ENCODE data around the gene SIKE1.
A peak's percentile ranks its signal among the peaks of the same experiment; 100 is the strongest.
"Not testable (repeated sequence)": the region's sequence is repeated elsewhere in the genome, so short reads cannot be mapped to it uniquely, and the experiment has no call there.

The SIKE1 gene

DNA sequence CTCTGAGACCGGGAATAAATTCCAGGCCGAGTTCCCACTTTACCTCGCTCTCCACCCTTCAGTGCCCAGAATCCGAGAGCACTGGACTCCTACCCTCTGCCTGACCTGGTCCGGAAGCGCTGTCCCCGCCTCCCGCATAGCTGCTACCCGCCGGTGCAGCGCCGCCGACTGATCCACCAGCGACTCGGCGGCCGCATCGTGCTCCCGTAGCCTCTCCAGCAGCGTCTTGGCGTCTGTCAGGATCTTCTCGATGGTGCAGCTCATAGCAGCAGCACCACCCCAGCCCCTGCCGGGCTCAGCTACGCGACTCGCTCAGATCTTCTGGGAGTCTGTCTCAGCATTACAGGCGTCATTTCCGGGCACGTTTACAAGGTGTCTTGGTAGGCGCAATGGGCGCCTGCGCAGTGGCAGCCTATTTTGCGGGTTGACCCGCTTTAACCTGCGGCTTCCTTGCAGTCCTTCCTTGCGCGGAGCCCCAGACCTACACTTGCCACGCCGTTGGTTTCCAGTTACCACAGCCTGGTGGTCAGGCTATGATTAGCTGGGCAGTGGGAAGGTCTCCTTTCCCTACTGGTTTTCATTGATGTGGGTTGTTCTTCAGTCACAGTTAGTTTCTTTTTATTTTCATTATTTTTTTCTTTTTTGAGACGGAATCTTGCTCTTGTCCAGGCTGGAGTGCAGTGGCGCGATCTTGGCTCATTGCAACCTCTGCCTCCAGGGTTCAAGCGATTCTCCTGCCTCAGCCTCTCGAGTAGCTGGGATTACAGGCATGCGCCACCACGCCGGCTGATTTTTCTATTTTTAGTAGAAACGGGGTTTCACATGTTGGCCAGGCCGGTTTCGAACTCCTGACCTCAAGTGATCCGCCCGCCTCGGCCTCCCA lies at the start of gene SIKE1:
SIKE1 (minus strand) TSS at position 342 of the 883 bp plus-strand sequence; CDS start at position 264, 78 bp downstream.
- DNase-seq (ENCODE audit: low read depth): peak; percentile 89

DNA sequence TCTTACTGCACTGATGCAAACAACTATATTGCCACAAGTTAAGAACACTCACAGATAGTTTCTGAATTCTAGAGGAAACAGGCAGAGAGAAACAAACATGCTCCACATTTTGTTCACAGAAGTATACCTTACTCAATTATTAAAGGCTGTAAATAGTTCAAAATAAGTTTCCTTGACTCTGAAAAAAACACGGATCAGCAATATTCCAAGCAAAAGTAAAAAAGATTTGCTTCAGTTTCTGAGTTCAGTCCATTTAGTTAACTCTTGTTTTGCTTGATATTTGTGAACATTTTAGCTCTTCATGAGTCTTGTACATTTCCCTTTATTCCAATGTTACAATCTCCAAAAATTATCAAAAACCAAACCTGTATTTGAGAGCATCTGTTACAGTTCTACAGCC lies 49.6 kb upstream of the SIKE1 start:
- DNase-seq (ENCODE audit: low read depth): not testable (repeated sequence)

DNA sequence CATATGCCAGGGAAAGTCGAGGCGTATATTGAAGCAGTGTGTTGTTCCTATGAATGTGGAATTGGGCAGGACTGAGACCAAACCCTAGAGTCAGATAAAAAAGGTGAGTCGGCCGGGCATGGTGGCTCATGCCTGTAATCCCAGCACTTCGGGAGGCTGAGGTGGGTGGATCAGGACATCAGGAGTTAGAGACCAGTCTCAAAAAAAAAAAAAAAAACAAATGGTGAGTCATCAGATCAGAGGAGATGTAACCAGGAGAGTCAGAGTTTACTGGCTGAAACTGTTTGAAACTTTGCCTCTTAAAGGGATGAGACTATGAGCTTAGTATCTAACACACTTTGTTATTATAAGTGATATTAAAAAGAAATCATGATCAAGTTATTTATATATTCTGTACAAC lies 47.8 kb upstream of the SIKE1 start:
- no peak for DNase-seq (ENCODE audit: low read depth)

DNA sequence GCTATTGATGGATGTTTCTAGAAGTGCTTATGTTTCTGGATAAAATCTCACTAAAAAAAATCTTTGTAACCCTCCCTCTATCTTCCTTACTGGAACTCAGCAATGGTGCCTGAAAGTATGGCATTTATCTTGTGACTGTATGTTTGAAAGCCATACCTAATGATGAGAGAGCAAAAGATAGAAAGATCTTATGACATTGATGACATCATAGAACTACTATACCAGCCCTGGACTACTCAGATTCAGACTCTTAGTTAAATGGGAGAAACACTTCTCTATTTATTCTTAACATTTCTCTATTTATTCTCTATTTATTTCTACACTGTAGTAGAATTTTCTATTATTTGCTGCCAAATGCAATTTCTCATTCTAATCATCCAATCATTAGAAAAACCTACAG lies 41.5 kb upstream of the SIKE1 start:
- no peak for DNase-seq (ENCODE audit: low read depth)

DNA sequence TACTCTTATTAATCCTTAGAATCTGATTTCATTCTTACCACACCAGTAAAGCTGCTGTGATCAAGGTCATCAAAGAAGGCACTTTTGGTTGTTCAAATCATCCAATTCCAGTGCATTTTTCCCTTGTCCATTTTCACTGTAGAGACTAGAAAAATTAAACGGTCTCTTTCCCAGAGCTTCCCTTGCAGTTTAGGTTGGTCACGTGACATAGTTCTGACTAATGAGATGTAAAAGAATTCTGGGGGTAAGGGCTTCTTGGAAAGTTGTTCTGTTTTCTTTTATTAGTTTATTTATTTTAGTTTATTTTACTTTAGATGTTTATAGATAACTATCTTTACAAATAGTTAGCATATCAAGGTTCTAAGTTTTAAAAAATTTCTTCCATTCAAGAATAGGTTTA lies 39.9 kb upstream of the SIKE1 start:
- no peak for DNase-seq (ENCODE audit: low read depth)

DNA sequence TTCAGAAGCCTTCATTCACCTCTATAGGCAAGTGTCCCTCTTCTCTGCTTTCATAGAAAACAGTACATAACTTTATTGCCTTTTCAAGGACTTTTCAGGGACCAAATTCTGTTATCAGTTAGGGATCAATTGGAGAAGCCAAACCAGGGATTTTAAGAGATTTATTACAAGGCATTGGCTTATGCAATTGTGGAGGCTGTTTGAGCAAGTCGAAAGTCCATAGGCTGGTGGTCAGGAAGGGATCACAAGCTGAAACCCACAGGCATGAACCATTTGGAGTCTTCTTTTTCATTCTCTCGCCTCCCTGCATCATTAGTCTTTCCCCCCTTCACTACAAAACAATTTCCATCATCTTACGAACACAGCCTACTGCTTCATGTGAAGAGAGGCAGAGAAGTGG lies 39.4 kb upstream of the SIKE1 start:
- no peak for DNase-seq (ENCODE audit: low read depth)

DNA sequence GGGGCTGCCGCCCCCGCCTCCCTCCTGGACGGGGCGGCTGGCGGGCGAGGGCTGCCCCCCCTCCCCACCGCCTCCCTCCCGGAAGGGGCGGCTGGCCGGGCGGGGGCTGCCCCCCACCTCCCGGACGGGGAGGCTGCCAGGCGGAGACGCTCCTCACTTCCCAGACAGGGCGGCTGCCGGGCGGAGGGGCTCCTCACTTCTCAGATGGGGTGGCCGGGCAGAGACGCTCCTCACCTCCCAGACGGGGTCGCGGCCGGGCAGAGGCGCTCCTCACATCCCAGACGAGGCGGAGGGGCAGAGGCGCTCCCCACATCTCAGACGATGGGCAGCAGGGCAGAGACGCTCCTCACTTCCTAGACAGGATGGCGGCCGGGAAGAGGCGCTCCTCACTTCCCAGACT lies 24.0 kb upstream of the SIKE1 start:
- DNase-seq (ENCODE audit: low read depth): not testable (repeated sequence)

DNA sequence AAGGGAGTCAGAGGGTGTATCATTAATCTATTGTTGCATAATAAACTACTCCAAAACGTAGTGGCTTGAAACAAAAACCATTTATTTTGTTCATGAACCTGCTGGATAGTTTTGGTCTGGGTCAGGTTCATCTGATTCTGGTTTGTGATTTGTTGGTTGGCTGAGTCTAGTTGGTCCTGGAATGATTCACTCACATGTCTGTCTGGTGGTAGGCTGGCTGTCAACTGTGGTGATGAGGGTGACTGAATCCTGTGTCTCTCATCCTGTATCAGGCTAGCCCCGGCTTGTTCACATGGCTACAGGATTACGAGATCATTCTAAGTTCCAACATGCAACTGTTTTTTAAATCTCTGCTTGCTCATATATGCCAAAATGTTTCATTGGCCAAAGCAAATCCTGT lies 22.5 kb upstream of the SIKE1 start:
- DNase-seq (ENCODE audit: low read depth): no peak

DNA sequence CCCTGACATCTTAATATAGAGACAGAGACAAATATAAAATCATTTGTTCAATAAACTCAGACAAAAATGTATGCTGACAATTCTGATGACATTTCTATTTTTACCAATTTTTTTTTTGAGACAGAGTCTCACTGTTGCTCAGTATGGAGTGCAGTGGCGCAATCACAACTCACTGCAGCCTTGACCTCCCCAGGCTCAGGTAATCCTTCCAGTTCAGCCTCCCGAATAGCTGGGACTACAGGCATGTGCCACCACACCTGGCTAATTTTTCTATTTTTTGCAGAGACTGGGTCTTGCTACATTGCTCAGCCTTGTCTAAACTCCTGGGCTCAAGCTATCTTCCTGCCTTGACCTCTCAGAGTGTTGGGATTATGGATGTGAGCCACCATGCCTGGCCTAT lies 13.6 kb upstream of the SIKE1 start:
- no peak for DNase-seq (ENCODE audit: low read depth)

DNA sequence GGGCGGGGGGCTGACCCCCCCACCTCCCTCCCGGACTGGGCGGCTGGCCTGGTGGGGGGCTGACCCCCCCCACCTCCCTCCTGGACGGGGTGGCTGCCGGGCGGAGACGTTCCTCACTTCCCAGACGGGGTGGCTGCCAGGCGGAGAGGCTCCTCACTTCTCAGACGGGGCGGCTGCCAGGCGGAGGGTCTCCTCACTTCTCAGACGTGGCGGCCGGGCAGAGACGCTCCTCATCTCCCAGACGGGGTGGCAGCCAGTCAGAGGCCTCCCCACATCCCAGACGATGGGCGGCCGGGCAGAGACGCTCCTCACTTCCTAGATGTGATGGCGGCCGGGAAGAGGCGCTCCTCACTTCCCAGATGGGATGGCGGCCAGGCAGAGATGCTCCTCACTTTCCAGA lies 10.1 kb upstream of the SIKE1 start:
- DNase-seq (ENCODE audit: low read depth): not testable (repeated sequence)

DNA sequence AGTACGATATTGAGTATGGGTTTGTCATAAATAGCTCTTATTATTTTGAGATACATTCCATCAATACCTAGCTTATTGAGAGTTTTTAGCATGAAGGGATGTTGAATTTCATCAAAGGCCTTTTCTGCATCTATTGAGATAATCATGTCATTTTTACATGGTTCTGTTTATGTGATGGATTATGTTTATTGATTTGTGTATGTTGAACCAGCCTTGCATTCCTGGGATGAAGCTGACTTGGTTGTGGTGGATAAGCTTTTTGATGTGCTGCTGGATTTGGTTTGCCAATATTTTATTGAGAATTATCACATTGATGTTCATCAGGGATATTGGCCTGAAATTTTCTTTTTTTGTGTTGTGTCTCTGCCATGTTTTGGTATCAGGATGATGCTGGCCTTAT lies 6.0 kb upstream of the SIKE1 start:
- DNase-seq (ENCODE audit: low read depth): not testable (repeated sequence)

DNA sequence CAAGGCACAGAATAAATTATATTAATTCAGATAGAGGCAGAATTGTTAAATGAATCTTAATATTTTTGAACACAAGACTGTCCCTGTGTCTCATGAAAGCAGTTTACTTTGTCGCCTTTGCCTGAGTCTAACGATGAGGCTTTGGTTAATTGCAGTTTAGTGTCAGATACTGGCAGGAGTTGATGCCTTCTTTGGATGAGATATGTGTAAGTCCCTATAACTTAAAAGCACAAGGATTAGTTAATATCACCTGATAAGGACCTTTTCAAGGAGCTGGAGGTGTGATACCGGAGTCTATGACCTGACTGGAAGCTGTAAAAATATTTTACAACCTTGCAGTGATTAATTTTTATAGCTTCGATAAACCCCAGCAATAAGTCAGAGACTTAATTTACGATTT lies 2.0 kb upstream of the SIKE1 start:
- no peak for DNase-seq (ENCODE audit: low read depth)

DNA sequence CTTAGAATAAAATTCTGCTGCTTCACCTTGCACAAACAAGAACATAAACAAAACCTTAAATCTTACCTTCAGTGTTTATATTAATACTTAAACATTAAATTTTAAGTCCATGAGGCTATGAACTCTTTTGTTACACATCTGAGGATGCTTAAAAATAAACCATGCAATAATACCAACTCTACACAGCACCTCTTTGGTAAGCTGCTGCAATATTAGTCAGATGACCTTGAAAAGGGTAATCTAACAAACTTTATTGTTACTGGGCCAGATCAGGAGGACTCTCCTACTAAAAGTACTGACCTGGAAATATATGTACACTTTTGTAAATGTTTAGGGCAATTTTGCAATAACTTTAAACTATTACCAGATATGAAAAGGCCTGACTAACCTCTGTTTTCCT lies 763 bp downstream of the SIKE1 start:
- no peak for DNase-seq (ENCODE audit: low read depth)

DNA sequence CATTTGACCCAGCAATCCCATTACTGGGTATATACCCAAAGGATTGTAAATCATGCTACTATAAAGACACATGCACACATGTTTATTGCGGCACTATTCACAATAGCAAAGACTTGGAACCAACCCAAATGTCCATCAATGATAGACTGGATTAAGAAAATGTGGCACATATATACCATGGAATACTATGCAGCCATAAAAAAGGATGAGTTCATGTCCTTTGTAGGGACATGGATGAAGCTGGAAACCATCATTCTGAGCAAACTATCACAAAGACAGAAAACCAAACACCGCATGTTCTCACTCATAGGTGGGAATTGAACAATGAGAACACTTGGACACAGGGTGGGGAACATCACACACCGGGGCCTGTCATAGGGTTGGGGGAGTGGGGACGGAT lies 3.8 kb downstream of the SIKE1 start:
- not testable (repeated sequence) for DNase-seq (ENCODE audit: low read depth)

DNA sequence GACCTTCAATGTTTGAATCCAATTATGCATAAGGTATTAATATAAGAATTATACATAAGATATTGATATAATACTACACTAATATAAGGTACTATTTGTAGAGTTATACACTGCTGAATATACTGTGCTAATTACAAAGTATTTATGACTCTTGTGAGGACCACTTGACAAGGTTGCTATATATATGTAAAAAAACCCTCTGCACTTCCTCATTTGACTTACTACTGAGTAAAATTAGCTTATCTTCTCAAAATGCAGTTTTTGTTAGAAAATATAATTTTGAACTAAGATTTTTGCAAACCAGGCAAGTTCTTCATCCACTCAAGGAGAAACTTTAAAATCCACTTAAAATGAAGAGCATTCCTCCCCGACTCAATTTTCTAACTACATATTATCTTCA lies 8.5 kb downstream of the SIKE1 start:
- DNase-seq (ENCODE audit: low read depth): no peak

DNA sequence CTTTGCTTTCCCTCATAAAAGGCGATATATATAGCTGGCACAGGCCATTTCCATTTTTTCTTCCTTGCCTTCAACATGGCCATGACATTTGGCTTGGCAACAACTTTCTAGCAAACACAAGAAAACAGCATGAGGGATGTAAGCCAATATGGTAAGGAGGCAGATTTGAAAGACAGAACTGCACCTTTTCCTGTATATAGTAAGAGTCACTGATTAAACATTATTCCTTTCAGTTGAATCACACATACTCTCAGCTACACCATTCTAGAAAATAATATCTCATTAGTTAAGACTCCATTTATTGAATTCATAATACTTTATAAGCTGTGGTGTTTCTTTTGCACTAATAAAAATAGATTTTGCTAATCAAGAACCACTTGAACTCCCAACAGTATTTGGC lies 9.5 kb downstream of the SIKE1 start:
- DNase-seq (ENCODE audit: low read depth): no peak

DNA sequence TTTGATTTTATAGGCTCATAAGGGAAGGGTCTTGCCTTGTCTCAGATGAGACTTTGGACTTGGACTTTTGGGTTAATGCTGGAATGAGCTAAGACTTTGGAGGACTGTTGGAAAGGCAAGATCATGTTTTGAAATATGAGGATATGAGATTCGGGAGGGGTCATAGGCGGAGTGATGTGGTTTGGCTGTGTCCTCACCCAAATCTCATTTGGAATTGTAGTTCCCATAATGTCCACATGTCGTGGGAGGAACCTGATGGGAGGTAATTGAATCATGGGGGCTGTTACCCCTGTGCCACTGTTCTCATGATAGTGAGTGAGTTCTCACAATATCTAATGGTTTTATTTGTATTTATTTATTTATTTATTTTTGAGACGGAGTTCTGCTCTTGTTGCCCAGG lies 15.8 kb downstream of the SIKE1 start:
- no peak for DNase-seq (ENCODE audit: low read depth)

DNA sequence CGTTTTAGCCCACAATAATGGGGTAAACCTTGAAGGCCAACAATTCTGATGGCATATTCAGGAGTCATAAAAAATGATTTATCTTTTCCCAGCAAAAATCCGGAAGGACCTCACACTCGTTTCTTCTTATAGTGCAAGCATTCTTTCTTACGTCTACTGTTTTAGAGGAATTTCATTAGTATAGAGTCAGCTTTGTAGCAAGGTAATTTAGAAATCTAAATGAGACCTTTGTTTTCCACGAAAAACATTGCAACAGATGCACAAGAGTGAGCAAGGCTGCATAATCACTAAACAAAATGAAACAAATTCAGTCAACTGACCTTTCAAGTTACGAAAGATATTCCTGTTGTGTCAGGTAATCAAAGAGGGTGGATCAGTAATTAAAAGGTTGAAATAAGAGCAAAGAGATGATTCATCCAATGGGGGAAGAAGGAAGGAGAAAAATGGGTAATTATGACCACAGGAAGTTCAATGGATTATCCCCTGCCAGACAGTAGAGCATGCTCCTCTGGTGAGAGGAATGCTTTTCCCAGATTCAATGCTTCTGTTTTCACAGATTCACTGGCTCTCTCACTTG lies 22.1 kb downstream of the SIKE1 start:
- no peak for DNase-seq (ENCODE audit: low read depth)

DNA sequence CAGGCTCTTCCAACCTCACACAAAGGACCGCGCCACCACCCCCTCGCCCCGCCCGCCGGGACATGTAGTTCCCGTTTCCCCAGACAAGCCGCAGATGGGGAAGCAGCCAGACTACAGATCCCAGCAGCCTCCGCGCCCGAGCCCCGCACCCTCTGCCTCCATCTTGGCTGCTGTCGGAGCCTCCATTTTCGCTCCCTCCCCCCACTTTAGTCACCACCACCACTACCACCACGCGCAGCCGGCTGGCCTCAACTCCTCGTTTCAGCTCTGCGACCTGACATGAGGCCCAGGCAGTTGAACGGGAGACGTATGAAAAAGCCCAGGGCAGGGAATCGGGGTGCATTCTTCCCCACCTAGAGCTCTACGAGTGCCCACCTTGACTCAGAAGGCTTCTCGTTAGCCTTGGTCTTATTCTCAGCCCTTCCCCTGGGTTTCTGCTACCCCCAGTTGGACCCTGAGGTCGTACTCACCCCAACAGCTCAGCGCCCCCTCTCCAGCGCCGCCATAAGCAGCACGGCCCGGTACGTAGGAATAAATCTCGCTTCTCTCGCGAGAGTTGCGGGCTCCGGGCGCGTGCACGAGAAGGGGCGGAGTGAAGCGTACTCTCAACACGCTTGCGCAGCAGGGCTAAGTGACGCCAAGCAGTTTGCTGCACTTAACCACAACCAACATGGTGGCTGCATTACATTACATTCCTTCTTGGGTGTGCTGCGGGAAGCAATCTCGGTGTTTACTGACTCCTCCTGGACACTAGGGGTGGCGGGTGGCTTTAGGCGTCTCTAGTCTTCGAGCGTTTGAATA lies 22.8 kb downstream of the SIKE1 start, which contains the start of gene CSDE1:
CSDE1 (minus strand) TSS at position 530 of the 801 bp plus-strand sequence. CDS start 18,094 bp downstream, outside the sequence.
- DNase-seq (ENCODE audit: low read depth): peak; percentile 96

DNA sequence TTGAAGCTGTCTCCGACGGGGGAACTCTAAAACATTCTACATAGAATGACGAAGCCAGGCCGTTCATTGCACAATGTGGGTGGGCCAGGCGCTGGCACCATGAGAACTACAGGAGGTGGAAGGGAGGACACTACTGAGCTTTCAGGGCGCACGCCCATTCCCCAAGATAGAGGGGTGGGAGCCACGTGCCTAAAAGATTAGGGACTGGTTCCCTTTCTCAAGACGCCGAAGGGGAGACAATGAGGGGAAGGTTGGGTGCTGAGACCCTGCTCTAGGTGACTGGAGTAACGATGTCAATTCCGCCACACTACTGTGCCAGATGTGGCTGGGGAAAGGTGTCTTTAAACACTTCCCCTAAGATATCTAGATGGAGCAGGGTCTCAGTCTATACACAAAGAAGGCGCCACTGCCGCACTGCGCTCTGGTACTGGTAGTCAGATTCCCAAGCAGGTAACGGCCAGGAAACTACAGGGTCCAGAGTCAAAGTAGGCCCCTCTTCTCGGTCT lies 23.5 kb downstream of the SIKE1 start:
- DNase-seq (ENCODE audit: low read depth): no peak

DNA sequence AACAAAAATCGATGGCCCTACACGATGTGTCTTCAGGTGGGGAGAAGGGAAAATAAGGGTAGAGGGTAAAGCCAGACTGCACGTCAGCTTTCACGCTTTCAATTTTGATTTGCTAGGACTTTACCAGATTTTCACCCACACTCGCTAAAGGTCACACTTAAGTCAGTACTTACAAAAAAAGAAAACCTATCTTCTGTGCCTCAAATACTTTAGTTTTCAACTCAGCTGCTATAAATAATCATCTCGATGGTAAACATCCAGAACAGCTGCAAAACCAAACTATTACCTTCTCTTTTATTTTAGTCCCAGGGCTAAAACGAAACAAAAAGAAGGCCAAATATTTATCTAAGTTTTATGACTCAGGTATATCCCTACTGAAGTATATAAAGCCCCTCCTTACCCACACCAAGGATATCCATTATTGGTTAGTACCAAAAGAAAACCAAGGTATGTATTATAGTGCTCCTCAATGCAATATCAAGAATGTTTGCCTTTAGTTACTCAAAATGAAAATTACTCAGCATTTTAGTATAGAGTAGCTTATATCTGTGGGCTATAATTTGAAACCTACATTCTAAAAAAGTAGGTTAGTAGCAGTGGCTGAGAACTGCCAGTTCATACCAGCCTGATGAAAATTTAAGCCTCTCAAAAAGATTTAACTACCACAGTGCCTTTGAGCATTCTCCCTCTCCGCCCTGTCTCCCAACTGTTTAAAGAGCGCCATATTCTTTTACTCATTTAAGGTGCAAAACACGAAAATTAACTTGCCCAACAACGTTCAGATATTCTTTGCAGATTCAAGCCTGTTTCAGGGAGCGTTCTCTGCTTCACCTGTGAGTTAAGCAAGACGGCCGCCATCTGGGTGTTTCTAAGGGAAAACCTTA lies 24.2 kb downstream of the SIKE1 start:
- no peak for DNase-seq (ENCODE audit: low read depth)
